SK-N-SH (cell line): ENCODE data around the gene ASF1B. TPM values are rescaled to one million over a fixed set of nuclear protein-coding genes. Genes with fewer than 3 reads are reported as not detected.
"Not testable (repeated sequence)": the region's sequence is repeated elsewhere in the genome, so short reads cannot be mapped to it uniquely, and the experiment has no call there.

ENCODE experiments used
- CTCF ChIA-PET: fragments of 300-600, 350-600 bp; formaldehyde crosslinking; extraction: SDS; loops from one replicate; lab custom pipeline; 2021; lab: Yijun Ruan, JAX
- POLR2A ChIA-PET: fragments of 350-600 bp; sonication (Branson Sonifier 250); formaldehyde crosslinking; extraction: SDS; loops from one replicate; lab custom pipeline; 2020; ENCODE audit warnings: antibody characterized with exemption, inconsistent platforms; lab: Yijun Ruan, JAX
- DNase-seq: peaks from one replicate; pipeline ENCODE4 v3.0.0; 2012
- H2AFZ ChIP-seq: fragments of 200-600 bp; sonication (generic); 2 replicates; pipeline ENCODE4 v1.8.1; 2016; ENCODE audit warnings: antibody characterized with exemption, mild to moderate bottlenecking, low read depth
- H3F3A ChIP-seq: fragments of 200-600 bp; sonication (generic); replicated peaks from 2 replicates; pipeline ENCODE3; 2016; ENCODE audit warnings: antibody characterized with exemption, mild to moderate bottlenecking; ENCODE audit not compliant: insufficient read depth
- H3K27ac ChIP-seq, 2 experiments: fragments of 200-500 bp in 1 of 2; fragments of 200-600 bp in 1 of 2; sonication (Bioruptor generic) in 1 of 2; sonication (generic), shearing (Covaris generic) in 1 of 2; 2 replicates each; pipeline versions ENCODE4 v1.5.1 to v1.6.1; 2014 to 2016; ENCODE audit warnings: low read depth in 2 of 2, inconsistent platforms in 1 of 2, low read length in 1 of 2, mild to moderate bottlenecking in 1 of 2, mixed read lengths in 1 of 2
- H3K27me3 ChIP-seq: fragments of 200-600 bp; sonication (generic), shearing (Covaris generic); 2 replicates; pipeline ENCODE4 v1.6.1; 2016; ENCODE audit warnings: mixed run types; ENCODE audit not compliant: insufficient read depth
- H3K36me3 ChIP-seq, 2 experiments: fragments of 200-500 bp in 1 of 2; fragments of 200-600 bp in 1 of 2; sonication (Bioruptor generic) in 1 of 2; sonication (generic) in 1 of 2; replicated peaks in 1 of 2; 2 replicates each; pipeline versions ENCODE3 to v1.5.1; 2014 to 2016; ENCODE audit warnings: low read length in 1 of 2, mild to moderate bottlenecking in 1 of 2; ENCODE audit not compliant: insufficient read depth in 2 of 2, control insufficient read depth in 1 of 2
- H3K4me1 ChIP-seq, 2 experiments: fragments of 200-500 bp in 1 of 2; fragments of 200-600 bp in 1 of 2; sonication (Bioruptor generic) in 1 of 2; sonication (generic), shearing (Covaris generic) in 1 of 2; 2 replicates each; pipeline versions ENCODE4 v1.5.1 to v1.6.1; 2014 to 2016; ENCODE audit warnings: low read depth in 1 of 2, low read length in 1 of 2, mixed run types in 1 of 2; ENCODE audit not compliant: insufficient read depth in 2 of 2, control insufficient read depth in 1 of 2
- H3K4me2 ChIP-seq: fragments of 200-600 bp; sonication (generic), shearing (Covaris generic); 2 replicates; pipeline ENCODE4 v1.6.1; 2017; ENCODE audit warnings: mixed run types
- H3K4me3 ChIP-seq, 2 experiments: fragments of 200-500 bp in 1 of 2; fragments of 200-600 bp in 1 of 2; sonication (Bioruptor generic) in 1 of 2; sonication (generic), shearing (Covaris generic) in 1 of 2; 2 replicates each; pipeline versions ENCODE4 v1.5.1 to v1.8.1; 2014 to 2016; ENCODE audit warnings: low read depth in 2 of 2, inconsistent platforms in 1 of 2, low read length in 1 of 2, mild to moderate bottlenecking in 1 of 2, mixed read lengths in 1 of 2, moderate library complexity in 1 of 2
- H3K79me2 ChIP-seq: fragments of 200-600 bp; sonication (generic); 2 replicates; pipeline ENCODE4 v1.8.1; 2017; ENCODE audit warnings: mild to moderate bottlenecking; ENCODE audit not compliant: insufficient read depth
- H3K9ac ChIP-seq: fragments of 200-600 bp; sonication (generic); 2 replicates; pipeline ENCODE4 v1.6.1; 2017; ENCODE audit warnings: mixed run types
- H3K9me2 ChIP-seq: fragments of 200-600 bp; sonication (generic); 2 replicates; pipeline ENCODE4 v1.6.1; 2017; ENCODE audit warnings: mixed run types
- H3K9me3 ChIP-seq: fragments of 200-600 bp; sonication (generic); 2 replicates; pipeline ENCODE4 v1.6.1; 2017; ENCODE audit warnings: mixed run types, mild to moderate bottlenecking, moderate library complexity
- H4K20me1 ChIP-seq: fragments of 200-600 bp; sonication (generic); 2 replicates; pipeline ENCODE4 v1.6.1; 2017; ENCODE audit warnings: mild to moderate bottlenecking, mixed run types; ENCODE audit not compliant: insufficient read depth
- ELF1 ChIP-seq: IDR thresholded peaks from 2 replicates; pipeline ENCODE4 v1.4.0; 2012
- EP300 ChIP-seq, 2 experiments: IDR thresholded peaks; 2 replicates each; pipeline versions ENCODE4 v1.4.0 to v1.6.1; 2012; ENCODE audit warnings: borderline replicate concordance in 1 of 2, low read depth in 1 of 2, low read length in 1 of 2
- EZH2phosphoT487 ChIP-seq: fragments of 200-600 bp; sonication (generic); IDR thresholded peaks from 2 replicates; pipeline ENCODE4 v1.6.1; 2017; ENCODE audit warnings: low read depth, mixed run types, mild to moderate bottlenecking, antibody characterized with exemption, moderate library complexity, borderline replicate concordance
- FOSL2 ChIP-seq: IDR thresholded peaks from 2 replicates; pipeline ENCODE4 v1.4.0; 2012; ENCODE audit warnings: low read depth, mild to moderate bottlenecking, moderate library complexity, borderline replicate concordance
- JUND ChIP-seq: IDR thresholded peaks from 2 replicates; pipeline ENCODE4 v1.4.0; 2012
- MEF2A ChIP-seq: IDR thresholded peaks from 2 replicates; pipeline ENCODE4 v1.4.0; 2012; ENCODE audit warnings: low read depth, borderline replicate concordance
- NFIC ChIP-seq: IDR thresholded peaks from 2 replicates; pipeline ENCODE4 v1.4.0; 2012; ENCODE audit warnings: borderline replicate concordance
- NRF1 ChIP-seq: IDR thresholded peaks from 2 replicates; pipeline ENCODE4 v1.6.1; 2012; ENCODE audit warnings: low read depth, mild to moderate bottlenecking, low read length
- POLR2AphosphoS5 ChIP-seq: IDR thresholded peaks from 2 replicates; pipeline ENCODE4 v1.6.1; 2012; ENCODE audit warnings: low read depth, low read length
- RAD21 ChIP-seq: IDR thresholded peaks from 2 replicates; pipeline ENCODE4 v1.6.1; 2012; ENCODE audit warnings: mild to moderate bottlenecking, low read length
- RFX5 ChIP-seq: IDR thresholded peaks from 2 replicates; pipeline ENCODE4 v1.6.1; 2012; ENCODE audit warnings: mild to moderate bottlenecking, improper control_type of control experiment, low read length
- SMC3 ChIP-seq: IDR thresholded peaks from 2 replicates; pipeline ENCODE4 v1.6.1; 2012; ENCODE audit warnings: low read depth, low read length, improper control_type of control experiment
- TAF1 ChIP-seq: IDR thresholded peaks from 2 replicates; pipeline ENCODE4 v1.6.1; 2012; ENCODE audit warnings: low read depth, mild to moderate bottlenecking, low read length, moderate library complexity, borderline replicate concordance
- whole genome bisulfite sequencing: methylation state at CpG from one replicate; pipeline ENCODE4 v1.1.6; 2017; ENCODE audit warnings: low lambda C conversion rate; 5-methylcytosine and 5-hydroxymethylcytosine counted together
- polyA plus RNA-seq, 3 experiments: library from polyadenylated mRNA; depleted of rRNA; stranded (reverse); fragments of >200 nt; gene quantifications; 2 replicates each; pipeline ENCODE4 v1.2.3, GENCODE V29; 2012
- TF ChIP-seq, protein P1 (sequence below): IDR thresholded peaks from 2 replicates; pipeline ENCODE4 v1.4.0; 2012; ENCODE audit warnings: low read depth, borderline replicate concordance
- TF ChIP-seq, protein P2 (sequence below): IDR thresholded peaks from 2 replicates; pipeline ENCODE4; 2012
- TF ChIP-seq, protein P3 (sequence below): fragments of 150-350 bp; IDR thresholded peaks from 2 replicates; pipeline ENCODE4 v1.6.1; 2016; ENCODE audit warnings: mild to moderate bottlenecking, low read depth, low read length
- TF ChIP-seq, protein P4 (sequence below): IDR thresholded peaks from 2 replicates; pipeline ENCODE4 v1.4.0; 2012; ENCODE audit warnings: low read depth, borderline replicate concordance

ASF1B gene
- polyA plus RNA-seq, 1 of the 3 experiments (the other 2 are of a cell fraction) = 19.0 TPM

DNA sequence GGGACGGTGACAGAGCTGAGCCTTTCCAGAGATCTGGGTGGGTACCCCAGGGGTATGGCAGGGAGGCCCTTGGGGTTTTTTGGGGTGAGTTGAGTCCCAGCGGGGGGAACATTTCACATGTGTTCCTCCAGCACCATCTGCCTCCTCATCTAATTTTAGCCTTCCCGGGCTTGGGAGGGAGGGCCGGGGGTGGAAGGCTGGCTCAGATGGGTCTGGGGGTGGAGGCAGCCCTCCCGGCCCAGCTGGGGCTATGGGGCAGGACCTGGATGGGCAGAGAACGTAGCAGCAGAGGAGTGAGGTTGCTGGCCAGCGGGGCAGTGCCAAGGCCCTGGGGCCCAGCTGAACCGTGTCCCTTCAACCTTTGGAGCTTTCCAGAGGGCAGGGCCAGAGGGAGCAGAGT is 46.1 kb upstream of the ASF1B start:
- H3K9ac ChIP-seq = no peak overlapping the region
- H3K9me2 ChIP-seq = no peaks in the 10 kb centered on the region
- no peaks in the 10 kb centered on the region for H3K79me2 ChIP-seq
- ChIA-PET POLR2A (interaction anchor here (1.0 kb wide), 1 partner anchor 46 kb away, joined by 3 read pairs; the partner anchor contains the start of gene ASF1B), CTCF (no interaction called here)
- no peaks in the 10 kb centered on the region for H3K9me3 ChIP-seq
- peak; percentile 42 for DNase-seq
- no peaks in the 10 kb centered on the region for H3K36me3 ChIP-seq
- 75% methylated on average over 6 of the region's 8 CpGs for WGBS
- no peaks in the 10 kb centered on the region for H3K27me3 ChIP-seq
- H4K20me1 ChIP-seq = 0 out of 2 replicates have a peak, but pooled peaks cover 4% of the 10 kb centered on the region
- H3K4me2 ChIP-seq = no peak overlapping the region
- peaks cover 0 to 8% of the 10 kb centered on the region in 2 experiments; a peak in 1 of 4 replicates for H3K4me1 ChIP-seq
- TF ChIP-seq POLR2AphosphoS5 (no peak), FOSL2 (no peak), RFX5 (no peak), TAF1 (no peak), RAD21 (no peak), EZH2phosphoT487 (no peak), MEF2A (no peak), EP300 (IDR thresholded peaks at IDR 0.05; ENCODE audit: borderline replicate concordance in 1 of 2, low read depth in 1 of 2, low read length in 1 of 2) (no peak), ELF1 (no peak)
- TF ChIP-seq, protein P1, sequence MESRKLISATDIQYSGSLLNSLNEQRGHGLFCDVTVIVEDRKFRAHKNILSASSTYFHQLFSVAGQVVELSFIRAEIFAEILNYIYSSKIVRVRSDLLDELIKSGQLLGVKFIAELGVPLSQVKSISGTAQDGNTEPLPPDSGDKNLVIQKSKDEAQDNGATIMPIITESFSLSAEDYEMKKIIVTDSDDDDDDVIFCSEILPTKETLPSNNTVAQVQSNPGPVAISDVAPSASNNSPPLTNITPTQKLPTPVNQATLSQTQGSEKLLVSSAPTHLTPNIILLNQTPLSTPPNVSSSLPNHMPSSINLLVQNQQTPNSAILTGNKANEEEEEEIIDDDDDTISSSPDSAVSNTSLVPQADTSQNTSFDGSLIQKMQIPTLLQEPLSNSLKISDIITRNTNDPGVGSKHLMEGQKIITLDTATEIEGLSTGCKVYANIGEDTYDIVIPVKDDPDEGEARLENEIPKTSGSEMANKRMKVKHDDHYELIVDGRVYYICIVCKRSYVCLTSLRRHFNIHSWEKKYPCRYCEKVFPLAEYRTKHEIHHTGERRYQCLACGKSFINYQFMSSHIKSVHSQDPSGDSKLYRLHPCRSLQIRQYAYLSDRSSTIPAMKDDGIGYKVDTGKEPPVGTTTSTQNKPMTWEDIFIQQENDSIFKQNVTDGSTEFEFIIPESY = no peak
- TF ChIP-seq, protein P2, sequence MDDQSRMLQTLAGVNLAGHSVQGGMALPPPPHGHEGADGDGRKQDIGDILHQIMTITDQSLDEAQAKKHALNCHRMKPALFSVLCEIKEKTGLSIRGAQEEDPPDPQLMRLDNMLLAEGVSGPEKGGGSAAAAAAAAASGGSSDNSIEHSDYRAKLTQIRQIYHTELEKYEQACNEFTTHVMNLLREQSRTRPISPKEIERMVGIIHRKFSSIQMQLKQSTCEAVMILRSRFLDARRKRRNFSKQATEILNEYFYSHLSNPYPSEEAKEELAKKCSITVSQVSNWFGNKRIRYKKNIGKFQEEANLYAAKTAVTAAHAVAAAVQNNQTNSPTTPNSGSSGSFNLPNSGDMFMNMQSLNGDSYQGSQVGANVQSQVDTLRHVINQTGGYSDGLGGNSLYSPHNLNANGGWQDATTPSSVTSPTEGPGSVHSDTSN = no peak
- no peak overlapping the region for H3K4me3 ChIP-seq
- no peak overlapping the region for H2AFZ ChIP-seq
- H3K27ac ChIP-seq = no peak overlapping the region; a peak in 1 of 4 replicates
- no peaks in the 10 kb centered on the region for H3F3A ChIP-seq

DNA sequence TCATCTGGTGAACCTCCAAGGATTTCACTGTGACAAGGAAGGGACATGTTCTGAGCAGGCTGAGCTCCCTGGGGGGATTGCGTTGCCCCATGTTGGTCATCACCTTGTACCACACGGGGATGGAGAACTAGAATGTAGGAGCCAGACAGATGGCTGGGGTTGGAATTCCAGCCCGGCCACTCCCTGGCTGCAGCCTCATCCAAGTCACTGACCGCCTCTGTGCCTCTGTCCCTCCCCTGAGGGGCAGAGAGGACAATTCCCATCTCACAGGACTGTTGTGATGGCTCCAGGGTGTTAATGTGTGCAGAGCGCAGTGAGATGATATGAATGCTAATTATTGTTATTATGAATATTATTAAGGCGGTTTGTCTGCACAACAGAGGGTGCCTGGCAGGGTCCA is 45.5 kb upstream of the ASF1B start:
- CTCF ChIA-PET = interaction anchor here (0.7 kb wide), 1 partner anchor 45 kb away, joined by 3 read pairs; the partner anchor contains the start of gene ASF1B

DNA sequence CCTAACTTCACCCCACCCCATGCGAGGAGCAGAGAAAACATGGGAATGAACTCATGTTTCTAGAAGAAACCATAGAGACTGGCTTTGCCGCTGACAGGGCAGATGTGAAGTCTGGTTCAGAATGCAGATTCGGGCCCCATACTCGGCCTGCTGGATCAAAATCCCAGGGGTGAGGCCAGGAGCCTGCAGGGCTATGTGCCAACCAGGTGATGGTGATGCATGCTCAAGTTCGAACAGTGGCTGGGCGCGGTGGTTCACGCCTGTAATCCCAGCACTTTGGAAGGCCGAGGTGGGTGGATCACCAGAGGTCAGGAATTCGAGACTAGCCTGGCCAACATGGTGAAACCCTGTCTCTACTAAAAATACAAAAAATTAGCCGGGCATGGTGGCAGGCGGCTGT is 44.8 kb upstream of the ASF1B start:
- H2AFZ ChIP-seq, H3F3A ChIP-seq, H3K36me3 ChIP-seq, H3K27me3 ChIP-seq, H3K4me2 ChIP-seq, H3K4me3 ChIP-seq, H3K9me2 ChIP-seq, H3K27ac ChIP-seq, H3K79me2 ChIP-seq, H3K9me3 ChIP-seq, POLR2A ChIA-PET, H3K9ac ChIP-seq, H4K20me1 ChIP-seq, DNase-seq, H3K4me1 ChIP-seq: not testable (repeated sequence)
- CTCF ChIA-PET = interaction anchor here (0.7 kb wide), 1 partner anchor 45 kb away, joined by 3 read pairs; the partner anchor contains the start of gene ASF1B
- 98% methylated on average over 12 of the region's 12 CpGs for WGBS

More for the DNA sequence above, 45.5 kb upstream of the ASF1B start:
- Histone ChIP-seq H3K36me3 (no peaks in the 10 kb centered on the region), H3K9me2 (no peaks in the 10 kb centered on the region), H3K4me1 (peaks cover 0 to 8% of the 10 kb centered on the region in 2 experiments; a peak in 1 of 4 replicates), H4K20me1 (0 out of 2 replicates have a peak, but pooled peaks cover 4% of the 10 kb centered on the region), H3K27ac (no peak overlapping the region), H3K27me3 (no peaks in the 10 kb centered on the region), H3K9ac (no peak overlapping the region), H3K4me2 (no peak overlapping the region), H3K9me3 (no peaks in the 10 kb centered on the region), H3F3A (no peaks in the 10 kb centered on the region), H2AFZ (no peak overlapping the region), H3K4me3 (no peak overlapping the region), H3K79me2 (no peaks in the 10 kb centered on the region)
- peak; percentile 14 for DNase-seq
- POLR2A ChIA-PET = no interaction called here
- TF ChIP-seq NFIC = no peak
- TF ChIP-seq, protein P3, sequence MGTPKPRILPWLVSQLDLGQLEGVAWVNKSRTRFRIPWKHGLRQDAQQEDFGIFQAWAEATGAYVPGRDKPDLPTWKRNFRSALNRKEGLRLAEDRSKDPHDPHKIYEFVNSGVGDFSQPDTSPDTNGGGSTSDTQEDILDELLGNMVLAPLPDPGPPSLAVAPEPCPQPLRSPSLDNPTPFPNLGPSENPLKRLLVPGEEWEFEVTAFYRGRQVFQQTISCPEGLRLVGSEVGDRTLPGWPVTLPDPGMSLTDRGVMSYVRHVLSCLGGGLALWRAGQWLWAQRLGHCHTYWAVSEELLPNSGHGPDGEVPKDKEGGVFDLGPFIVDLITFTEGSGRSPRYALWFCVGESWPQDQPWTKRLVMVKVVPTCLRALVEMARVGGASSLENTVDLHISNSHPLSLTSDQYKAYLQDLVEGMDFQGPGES = no peak
- no peak for TF ChIP-seq NRF1
- no peak for TF ChIP-seq RAD21
- no peak for TF ChIP-seq EZH2phosphoT487
- no peak for TF ChIP-seq JUND
- TF ChIP-seq SMC3 = no peak
- TF ChIP-seq, protein P4, sequence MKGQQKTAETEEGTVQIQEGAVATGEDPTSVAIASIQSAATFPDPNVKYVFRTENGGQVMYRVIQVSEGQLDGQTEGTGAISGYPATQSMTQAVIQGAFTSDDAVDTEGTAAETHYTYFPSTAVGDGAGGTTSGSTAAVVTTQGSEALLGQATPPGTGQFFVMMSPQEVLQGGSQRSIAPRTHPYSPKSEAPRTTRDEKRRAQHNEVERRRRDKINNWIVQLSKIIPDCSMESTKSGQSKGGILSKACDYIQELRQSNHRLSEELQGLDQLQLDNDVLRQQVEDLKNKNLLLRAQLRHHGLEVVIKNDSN = no peak
- TF ChIP-seq EP300 (IDR thresholded peaks at IDR 0.05; ENCODE audit: borderline replicate concordance in 1 of 2, low read depth in 1 of 2, low read length in 1 of 2) = no peak
- WGBS = 96% methylated on average over 4 of the region's 6 CpGs
